ENCODE data around the gene ZBTB7B. TPM values are rescaled to one million over a fixed set of nuclear protein-coding genes. Genes with fewer than 3 reads are reported as not detected.

The ZBTB7B gene
- total RNA-seq, 4 donors from 2014 or later = 3.8 to 53.4 (median 11.9) TPM

DNA sequence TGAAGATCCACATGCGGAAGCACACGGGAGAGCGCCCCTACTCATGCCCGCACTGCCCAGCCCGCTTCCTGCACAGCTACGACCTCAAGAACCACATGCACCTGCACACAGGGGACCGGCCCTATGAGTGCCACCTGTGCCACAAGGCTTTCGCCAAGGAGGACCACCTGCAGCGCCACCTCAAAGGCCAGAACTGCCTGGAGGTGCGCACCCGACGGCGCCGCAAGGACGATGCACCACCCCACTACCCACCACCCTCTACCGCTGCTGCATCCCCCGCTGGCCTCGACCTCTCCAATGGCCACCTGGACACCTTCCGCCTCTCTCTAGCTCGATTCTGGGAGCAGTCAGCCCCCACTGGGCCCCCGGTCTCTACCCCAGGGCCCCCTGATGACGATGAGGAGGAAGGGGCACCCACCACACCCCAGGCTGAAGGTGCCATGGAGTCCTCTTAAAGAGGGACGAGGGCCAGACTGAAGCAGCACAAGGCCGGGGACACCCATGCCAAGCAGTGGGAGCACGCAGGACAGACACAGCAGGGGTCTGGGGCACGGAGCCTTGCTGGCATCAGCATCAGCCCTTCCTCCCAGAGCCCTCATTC, 13.7 kb downstream of the ZBTB7B start:
- DNase-seq = no peak
- no peaks in the 10 kb centered on the region for H3K27me3 ChIP-seq
- H3K4me3 ChIP-seq = no peak overlapping the region
- intact Hi-C loops (cut with DNase I; ENCODE audit: low total_unique reads) = no loop called here
- H3K36me3 ChIP-seq = no peaks in the 10 kb centered on the region
- no peaks in the 10 kb centered on the region for H3K9me3 ChIP-seq
- H3K4me1 ChIP-seq = peaks cover 0 to 19% of the 10 kb centered on the region in 2 donors
- peak overlapping the region; percentile 89 to 94 for H3K27ac ChIP-seq
- no peak for TF ChIP-seq POLR2A (IDR thresholded peaks at IDR 0.05)
- TF ChIP-seq, protein P1, sequence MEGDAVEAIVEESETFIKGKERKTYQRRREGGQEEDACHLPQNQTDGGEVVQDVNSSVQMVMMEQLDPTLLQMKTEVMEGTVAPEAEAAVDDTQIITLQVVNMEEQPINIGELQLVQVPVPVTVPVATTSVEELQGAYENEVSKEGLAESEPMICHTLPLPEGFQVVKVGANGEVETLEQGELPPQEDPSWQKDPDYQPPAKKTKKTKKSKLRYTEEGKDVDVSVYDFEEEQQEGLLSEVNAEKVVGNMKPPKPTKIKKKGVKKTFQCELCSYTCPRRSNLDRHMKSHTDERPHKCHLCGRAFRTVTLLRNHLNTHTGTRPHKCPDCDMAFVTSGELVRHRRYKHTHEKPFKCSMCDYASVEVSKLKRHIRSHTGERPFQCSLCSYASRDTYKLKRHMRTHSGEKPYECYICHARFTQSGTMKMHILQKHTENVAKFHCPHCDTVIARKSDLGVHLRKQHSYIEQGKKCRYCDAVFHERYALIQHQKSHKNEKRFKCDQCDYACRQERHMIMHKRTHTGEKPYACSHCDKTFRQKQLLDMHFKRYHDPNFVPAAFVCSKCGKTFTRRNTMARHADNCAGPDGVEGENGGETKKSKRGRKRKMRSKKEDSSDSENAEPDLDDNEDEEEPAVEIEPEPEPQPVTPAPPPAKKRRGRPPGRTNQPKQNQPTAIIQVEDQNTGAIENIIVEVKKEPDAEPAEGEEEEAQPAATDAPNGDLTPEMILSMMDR (IDR thresholded peaks at IDR 0.05) = no peak

DNA sequence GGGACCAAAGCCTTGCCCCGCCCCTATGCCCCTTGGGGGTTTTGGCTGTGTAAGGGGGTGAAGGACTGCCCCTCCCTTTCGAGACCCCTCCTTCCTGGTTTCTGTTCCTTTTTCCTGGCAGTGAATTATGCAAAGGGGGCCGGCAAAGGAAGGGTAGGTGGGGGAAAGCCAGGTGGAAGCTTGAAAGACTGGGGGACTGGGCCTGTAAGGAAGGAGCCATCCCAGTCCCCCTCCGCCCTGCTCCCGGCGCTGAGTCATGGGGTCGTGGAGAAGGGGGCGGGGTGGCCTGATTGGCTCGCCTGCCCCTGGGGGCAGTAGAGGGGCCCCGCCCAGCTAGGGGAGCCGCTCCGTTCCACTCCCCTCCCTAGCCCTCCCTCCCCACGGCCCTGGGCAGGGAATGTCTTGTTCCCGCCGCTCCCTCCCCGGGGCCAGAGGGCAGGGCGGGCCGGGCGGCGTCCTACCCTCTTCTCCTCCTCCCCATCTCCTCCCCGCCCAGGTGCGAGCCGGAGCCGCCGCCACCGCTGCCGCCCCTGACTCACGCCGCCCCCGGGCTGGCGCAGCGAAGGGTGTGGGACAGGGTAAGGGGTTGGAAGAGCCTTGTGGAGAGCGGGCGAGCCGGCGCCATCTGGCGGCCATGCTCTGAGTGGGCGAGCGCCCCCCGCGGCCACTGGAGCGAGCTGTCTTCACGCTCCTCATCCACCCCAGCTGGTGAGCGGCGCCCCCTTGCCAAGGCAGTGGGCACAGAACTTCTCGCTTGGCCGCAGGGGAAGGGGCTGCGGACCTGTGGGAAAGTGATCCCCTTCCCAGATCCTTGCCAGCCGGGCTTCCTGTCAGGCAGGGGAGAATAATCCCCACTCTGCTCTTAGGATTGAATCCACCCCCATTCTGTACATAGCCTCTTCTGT, 14.7 kb downstream of the ZBTB7B start:
- Histone ChIP-seq H3K9me3 (no peaks in the 10 kb centered on the region), H3K36me3 (no peaks in the 10 kb centered on the region), H3K4me3 (peak overlapping the region; percentile 41 to 47), H3K27me3 (no peaks in the 10 kb centered on the region), H3K27ac (peak overlapping the region; percentile 89 to 94), H3K4me1 (peaks cover 0 to 12% of the 10 kb centered on the region in 2 donors)
- intact Hi-C loops (cut with DNase I; ENCODE audit: low total_unique reads) = no loop called here
- DNase-seq = peak; percentile 91 to 94
- TF ChIP-seq, protein P1 (IDR thresholded peaks at IDR 0.05) = peak; percentile 98 to 100 (median 99)
- peak in 1 of 2 donors; percentile 70 for TF ChIP-seq POLR2A (IDR thresholded peaks at IDR 0.05)

DNA sequence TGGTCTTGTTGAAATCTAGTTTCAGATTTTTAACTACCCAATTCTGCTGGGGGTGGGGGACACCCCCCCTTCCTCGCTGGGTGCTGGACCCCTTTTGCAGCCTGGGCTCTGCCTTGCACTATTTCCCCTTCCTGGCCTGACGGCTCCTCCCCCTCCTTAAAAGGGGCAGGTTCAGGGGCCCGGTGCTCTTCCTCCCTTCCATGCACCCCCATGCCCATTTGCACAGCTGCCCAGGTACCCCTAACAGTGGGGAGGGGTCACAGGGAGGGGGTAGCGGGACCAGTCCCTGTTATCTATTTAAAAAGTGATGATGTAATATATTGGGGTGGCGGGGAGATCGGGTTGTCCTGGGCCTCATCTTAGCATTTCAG, 15.3 kb downstream of the ZBTB7B start:
- DNase-seq = no peak
- H3K36me3 ChIP-seq = no peaks in the 10 kb centered on the region
- TF ChIP-seq POLR2A (IDR thresholded peaks at IDR 0.05) = no peak
- TF ChIP-seq, protein P1 (IDR thresholded peaks at IDR 0.05) = no peak
- H3K4me1 ChIP-seq = peaks cover 0 to 10% of the 10 kb centered on the region in 2 donors
- peak overlapping the region; percentile 89 to 94 for H3K27ac ChIP-seq
- H3K27me3 ChIP-seq = no peaks in the 10 kb centered on the region
- intact Hi-C loops (cut with DNase I; ENCODE audit: low total_unique reads) = no loop called here
- no peaks in the 10 kb centered on the region for H3K9me3 ChIP-seq
- peak overlapping the region; percentile 41 to 47 for H3K4me3 ChIP-seq

DNA sequence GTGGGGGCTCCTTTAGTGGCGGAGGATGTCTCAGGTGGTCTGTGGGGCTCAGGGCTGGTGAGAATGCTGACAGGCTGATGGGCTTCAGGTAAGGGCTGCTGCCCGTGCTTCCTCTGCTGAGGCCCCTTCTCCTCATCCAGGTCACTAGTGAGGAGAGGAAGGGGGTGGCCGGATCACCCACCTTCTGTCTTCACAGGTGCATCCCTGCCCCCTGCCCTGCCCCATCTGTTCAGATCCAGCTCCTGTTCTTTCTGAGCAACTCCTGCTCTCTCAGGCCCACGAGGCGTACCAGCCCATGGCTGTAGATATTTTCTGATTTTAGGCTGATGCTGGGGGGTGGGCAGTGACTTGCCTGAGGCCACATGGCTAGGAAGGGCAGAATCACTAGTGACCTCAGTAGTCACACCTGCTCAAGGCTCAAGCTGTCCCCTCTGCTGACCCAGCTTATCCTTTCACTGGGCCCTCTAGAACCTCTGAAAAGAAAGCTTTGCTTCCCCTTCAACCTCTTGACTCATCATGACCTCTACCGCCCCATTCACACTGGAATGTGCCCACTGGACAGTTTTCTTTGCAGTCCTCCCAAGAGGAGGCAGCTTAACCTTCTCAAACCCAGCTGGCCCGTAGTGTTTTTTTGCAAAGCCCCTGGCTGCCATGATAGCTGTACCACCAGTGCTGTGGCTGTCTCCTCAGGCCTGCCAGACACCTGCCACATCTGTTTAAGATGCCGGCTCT, 16.2 kb downstream of the ZBTB7B start:
- Histone ChIP-seq H3K9me3 (no peaks in the 10 kb centered on the region), H3K27me3 (no peaks in the 10 kb centered on the region), H3K4me1 (peaks cover 0 to 10% of the 10 kb centered on the region in 2 donors), H3K4me3 (no peak overlapping the region), H3K36me3 (no peaks in the 10 kb centered on the region), H3K27ac (peak overlapping the region in 1 of 2 donors; percentile 94)
- intact Hi-C loops (cut with DNase I; ENCODE audit: low total_unique reads) = no loop called here
- no peak for DNase-seq
- TF ChIP-seq POLR2A (IDR thresholded peaks at IDR 0.05) = no peak
- TF ChIP-seq, protein P1 (IDR thresholded peaks at IDR 0.05) = no peak
